Subcutaneous adipose tissue (tissue), 4 donors: Measurements from ENCODE around the gene GTPBP3. TPM values are rescaled to one million over a fixed set of nuclear protein-coding genes. Genes with fewer than 3 reads are reported as not detected.

ENCODE experiments used
- CTCF ChIP-seq: fragments of 450-650 bp; IDR thresholded peaks from one replicate; pipeline ENCODE4 v1.5.1; 2016; ENCODE audit warnings: low read depth, mild to moderate bottlenecking, control low read depth, antibody characterized with exemption, moderate library complexity
- total RNA-seq, 4 donors: library from RNA; depleted of rRNA; stranded (reverse); fragments of >200 nt; gene quantifications; one replicate each; pipeline ENCODE4 v1.1.0, GENCODE V29; 2016

The GTPBP3 gene
- total RNA-seq, 4 donors from 2014 or later: 8.6 to 32.2 (median 14.6) TPM

GRCh38 chr19:17330262-17331044, 6.9 kb upstream of the GTPBP3 start:
- TF ChIP-seq CTCF: no peak

GRCh38 chr19:17331045-17331558, 6.3 kb upstream of the GTPBP3 start:
- TF ChIP-seq CTCF: no peak

GRCh38 chr19:17332360-17332676, 5.0 kb upstream of the GTPBP3 start:
- no peak for TF ChIP-seq CTCF

- TF ChIP-seq CTCF: no peak
Measured at GRCh38 chr19:17332677-17333581, 4.4 kb upstream of the GTPBP3 start.

GRCh38 chr19:17333611-17334413, 3.5 kb upstream of the GTPBP3 start:
- no peak for TF ChIP-seq CTCF

GRCh38 chr19:17334414-17335409, 2.6 kb upstream of the GTPBP3 start, which contains the start of gene ANO8:
TSS of gene ANO8 (minus strand) at chr19:17334855. CDS start at chr19:17334670, 185 bp downstream.
- no peak for TF ChIP-seq CTCF
